SKM-1 treated with dmso at 0.1 percent for 144 hours (cell line): ENCODE data around the gene KIAA1958.

Experiments
- DNase-seq: peaks from one replicate; lab custom pipeline; 2025; ENCODE audit not compliant: unreplicated experiment; lab: John Stamatoyannopoulos, UW

The KIAA1958 gene

GRCh38 chr9:112529316-112529715, 42.7 kb downstream of the KIAA1958 start:
- DNase-seq, result no peak

GRCh38 chr9:112530751-112531205, 44.2 kb downstream of the KIAA1958 start:
- no peak for DNase-seq

- DNase-seq, result no peak
Observed at GRCh38 chr9:112531666-112532282, 45.1 kb downstream of the KIAA1958 start.

- no peak for DNase-seq
Observed at GRCh38 chr9:112532427-112532826, 45.8 kb downstream of the KIAA1958 start.

- DNase-seq, result no peak
Observed at GRCh38 chr9:112533660-112534059, 47.0 kb downstream of the KIAA1958 start.

GRCh38 chr9:112535301-112535700, 48.7 kb downstream of the KIAA1958 start:
- DNase-seq, result no peak

- DNase-seq, result no peak
Observed at GRCh38 chr9:112535811-112536210, 49.2 kb downstream of the KIAA1958 start.

- DNase-seq, result no peak
Observed at GRCh38 chr9:112537561-112537960, 50.9 kb downstream of the KIAA1958 start.

- no peak for DNase-seq
Observed at GRCh38 chr9:112540800-112541199, 54.2 kb downstream of the KIAA1958 start.

- no peak for DNase-seq
Observed at GRCh38 chr9:112541685-112542084, 55.1 kb downstream of the KIAA1958 start.

- no peak for DNase-seq
Observed at GRCh38 chr9:112542593-112543292, 56.1 kb downstream of the KIAA1958 start.

GRCh38 chr9:112544477-112544876, 57.9 kb downstream of the KIAA1958 start:
- DNase-seq, result no peak

GRCh38 chr9:112545237-112545636, 58.6 kb downstream of the KIAA1958 start:
- DNase-seq, result no peak

GRCh38 chr9:112546149-112547012, 59.8 kb downstream of the KIAA1958 start:
- DNase-seq, result no peak

GRCh38 chr9:112548051-112548440, 61.4 kb downstream of the KIAA1958 start:
- DNase-seq, result no peak

- no peak for DNase-seq
Observed at GRCh38 chr9:112548836-112549595, 62.4 kb downstream of the KIAA1958 start.

- no peak for DNase-seq
Observed at GRCh38 chr9:112550531-112550930, 63.9 kb downstream of the KIAA1958 start.

- no peak for DNase-seq
Observed at GRCh38 chr9:112551641-112552040, 65.0 kb downstream of the KIAA1958 start.

- DNase-seq, result no peak
Observed at GRCh38 chr9:112552229-112553056, 65.8 kb downstream of the KIAA1958 start.

GRCh38 chr9:112553256-112553826, 66.7 kb downstream of the KIAA1958 start:
- no peak for DNase-seq
